Putamen (tissue), 1 donor: ENCODE results near the gene SNED1.

Source experiments
- DNase-seq: peaks from one replicate; pipeline ENCODE4 v3.0.0-alpha.2; 2016; ENCODE audit warnings: low spot score

SNED1 gene

DNA sequence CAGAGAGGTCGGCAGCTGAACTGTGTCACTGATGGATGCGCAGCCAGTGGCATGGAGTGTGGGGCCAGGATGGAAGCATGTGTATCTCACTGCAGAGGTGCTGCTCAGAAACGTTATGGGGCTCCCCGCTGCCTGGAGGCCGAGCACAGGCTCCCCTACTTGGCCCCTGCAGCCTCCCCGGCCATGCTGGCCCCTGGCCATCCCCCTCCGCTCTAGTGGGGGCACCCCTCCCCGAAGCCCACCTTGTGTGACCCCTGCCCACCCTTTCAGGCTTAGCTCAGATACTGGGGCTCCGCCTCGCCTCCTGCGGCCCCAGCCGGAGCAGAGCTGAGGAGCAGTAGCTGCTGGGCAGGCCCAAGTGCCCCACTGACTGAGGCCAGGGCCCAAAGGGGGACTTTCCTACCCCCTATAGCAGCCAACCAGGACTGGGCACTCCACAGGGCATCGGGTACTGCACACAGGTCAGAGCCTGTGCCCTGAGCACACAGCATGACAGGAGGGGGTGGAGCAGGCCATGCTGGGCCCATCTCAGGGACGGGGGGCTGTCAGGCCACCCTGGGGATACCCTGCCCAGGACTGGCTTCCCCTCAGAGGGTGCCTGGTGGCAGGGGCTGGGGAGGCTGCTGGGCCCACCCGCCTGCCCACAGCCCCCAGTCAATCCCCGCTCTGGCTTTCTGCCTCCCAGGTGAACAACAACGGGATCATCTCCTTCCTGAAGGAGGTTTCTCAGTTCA is 31.3 kb downstream of the SNED1 start:
- DNase-seq = no peak

DNA sequence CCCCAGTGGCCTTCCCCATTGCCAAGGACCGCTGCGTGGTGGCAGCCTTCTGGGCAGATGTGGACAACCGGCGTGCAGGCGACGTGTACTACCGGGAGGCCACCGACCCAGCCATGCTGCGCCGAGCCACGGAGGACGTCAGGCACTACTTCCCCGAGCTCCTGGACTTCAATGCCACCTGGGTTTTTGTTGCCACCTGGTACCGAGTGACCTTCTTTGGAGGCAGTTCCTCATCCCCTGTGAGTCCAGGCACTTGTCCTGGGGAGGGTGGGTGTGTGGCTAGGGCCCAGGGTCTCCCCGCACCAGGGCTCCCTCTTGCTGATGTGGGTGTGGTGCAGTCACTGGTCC is 31.9 kb downstream of the SNED1 start:
- no peak for DNase-seq

DNA sequence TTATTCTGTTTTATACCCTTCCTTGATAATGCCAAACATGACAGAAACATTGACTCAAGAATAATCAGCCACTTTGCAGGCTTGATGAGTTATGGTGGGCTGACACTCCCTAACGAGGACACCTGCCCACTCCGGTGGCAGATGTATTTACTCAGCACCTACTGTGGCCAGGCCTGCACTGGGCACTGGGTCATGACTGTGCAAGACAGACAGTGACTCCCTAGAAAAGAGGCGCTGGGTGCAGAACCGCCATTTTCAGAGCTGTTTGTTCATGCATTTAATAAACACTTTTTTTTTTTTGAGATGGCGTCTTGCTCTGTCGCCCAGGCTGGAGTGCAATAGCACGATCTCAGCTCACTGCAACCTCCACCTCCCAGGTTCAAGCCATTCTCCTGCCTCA is 32.5 kb downstream of the SNED1 start:
- no peak for DNase-seq

DNA sequence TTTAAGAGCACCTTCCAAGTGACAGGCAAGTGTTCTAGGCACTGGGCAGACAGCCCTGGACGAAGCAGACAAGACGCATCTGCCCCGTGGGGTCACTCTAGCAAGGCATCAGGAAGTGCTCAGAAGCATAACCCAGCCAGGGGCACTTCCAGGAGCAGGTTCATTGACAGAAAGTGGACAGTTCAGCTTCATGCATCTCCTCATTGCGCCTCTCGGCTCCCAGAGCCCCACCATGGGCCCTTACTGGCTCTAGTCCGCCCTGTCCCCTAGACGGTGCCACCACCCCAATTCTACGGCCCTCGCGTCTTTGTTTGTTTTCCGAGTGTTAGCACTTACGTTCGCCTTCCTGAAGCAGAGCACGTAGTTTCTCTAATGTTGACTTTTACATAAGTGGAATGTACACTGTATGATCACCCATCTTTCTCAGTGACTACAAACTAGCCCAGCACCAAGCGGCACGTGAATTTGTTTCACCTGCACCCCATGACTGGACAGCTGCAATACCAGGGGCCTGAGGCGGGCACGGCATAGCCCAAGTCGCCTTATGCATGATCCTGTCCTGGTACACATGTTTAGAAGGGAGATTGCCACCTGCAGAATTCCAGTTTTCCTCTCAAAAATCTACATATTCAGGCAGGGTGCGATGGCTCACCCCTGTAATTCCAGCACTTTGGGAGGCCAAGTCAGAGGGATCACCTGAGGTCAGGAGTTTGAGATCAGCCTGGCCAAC is 33.2 kb downstream of the SNED1 start:
- no peak for DNase-seq

DNA sequence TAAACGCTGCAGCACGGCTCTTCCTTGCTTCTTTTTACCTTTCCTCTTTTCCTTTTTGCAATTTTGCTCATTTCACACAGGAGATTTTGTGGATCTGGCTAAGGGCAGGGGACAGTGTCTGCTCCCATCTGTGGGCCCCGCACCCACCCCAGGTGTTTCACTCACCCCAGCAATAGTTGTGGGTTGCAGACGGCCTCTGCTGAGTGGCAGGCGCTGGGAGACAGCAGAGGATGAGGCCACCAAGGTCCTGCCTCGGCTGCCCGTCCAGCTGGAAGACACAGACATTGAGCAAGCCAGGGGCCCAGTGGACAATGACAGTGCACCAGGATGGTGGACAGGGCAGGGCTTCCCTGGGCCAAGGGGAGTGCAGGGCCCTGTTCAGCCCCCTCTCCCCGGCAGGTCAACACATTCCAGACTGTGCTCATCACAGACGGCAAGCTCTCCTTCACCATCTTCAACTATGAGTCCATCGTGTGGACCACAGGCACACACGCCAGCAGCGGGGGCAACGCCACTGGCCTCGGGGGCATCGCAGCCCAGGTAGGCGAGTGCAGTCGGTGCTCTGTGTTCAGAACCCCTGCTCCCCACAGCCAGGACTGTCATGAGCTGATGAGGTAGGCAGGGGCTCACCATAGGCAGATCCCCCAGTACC is 35.0 kb downstream of the SNED1 start:
- no peak for DNase-seq

DNA sequence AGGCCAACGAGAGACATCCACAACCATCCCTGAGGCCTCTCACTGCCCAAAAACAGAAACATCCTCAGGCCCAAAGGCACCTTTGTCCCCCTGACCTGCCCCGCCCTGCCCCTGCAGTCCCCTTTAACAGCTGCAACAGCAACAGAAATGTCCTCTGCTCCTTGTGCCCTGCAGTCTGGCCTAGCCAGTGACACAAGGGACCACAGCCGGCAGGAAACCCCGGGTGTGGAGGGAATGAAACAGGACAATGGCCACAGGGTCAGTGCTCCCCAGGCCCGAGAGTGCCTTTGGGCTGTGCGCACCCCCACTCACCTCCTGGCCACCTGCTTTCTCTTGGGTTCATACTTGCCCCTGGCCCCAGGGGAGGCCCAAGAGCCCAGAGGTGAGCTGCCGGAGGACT is 35.6 kb downstream of the SNED1 start:
- no peak for DNase-seq

DNA sequence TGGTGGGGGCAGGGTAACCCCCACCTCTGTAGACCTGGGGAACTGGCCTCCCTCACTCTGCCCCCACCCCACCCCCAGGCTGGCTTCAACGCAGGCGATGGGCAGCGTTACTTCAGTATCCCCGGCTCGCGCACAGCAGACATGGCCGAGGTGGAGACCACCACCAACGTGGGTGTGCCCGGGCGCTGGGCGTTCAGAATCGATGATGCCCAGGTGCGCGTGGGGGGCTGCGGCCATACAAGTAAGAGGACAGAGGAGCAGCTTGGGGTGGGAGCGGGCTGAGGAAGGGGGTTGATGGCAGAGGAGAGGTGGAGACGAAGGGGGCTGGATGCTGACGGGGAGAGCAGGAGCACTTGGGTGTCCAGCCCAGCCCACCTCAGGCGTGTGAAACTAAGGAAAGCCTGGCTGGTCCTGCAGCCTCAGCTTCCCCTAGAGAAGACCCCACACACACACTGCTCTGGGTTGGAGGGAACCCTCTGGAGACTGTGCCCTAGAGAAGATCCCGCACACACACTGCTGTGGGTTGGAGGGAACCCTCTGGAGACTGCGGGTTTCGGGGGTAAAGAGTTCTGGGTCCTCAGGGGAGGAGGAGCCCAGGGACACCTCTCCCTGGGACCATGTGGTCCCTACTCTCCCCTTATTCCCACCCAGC is 36.2 kb downstream of the SNED1 start:
- DNase-seq = no peak

DNA sequence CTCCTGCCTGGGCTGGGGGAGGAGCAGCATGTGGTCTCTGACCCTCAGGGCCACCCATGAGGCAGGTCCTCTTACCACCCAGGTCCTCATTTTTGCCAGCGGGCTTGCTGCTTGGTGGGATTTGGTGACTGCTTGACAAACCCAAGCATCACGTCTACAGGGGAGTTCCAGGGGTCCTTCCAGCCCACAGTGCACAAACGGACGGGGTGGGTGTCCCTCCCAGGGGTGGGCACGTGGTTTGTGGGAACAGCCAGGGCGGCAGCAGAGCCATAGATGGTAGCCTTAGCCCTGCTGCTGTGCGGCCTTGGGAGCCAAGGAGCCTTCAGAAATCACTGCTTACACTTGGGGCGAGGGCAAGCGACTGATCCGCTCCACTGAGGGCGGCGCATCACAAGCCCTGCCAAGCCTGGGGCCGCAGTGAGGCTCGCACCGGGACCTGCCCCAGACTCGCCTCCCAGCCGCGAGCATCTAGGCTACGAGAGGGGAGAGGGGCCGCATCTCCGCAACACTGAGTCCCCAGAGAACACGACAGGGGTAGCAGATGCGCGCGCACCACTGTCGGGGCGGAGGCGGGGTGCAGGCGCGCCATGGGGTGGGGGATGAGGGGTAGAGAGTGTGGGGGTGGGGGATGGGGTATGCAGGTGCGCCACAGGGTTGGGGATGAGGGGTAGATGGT is 36.9 kb downstream of the SNED1 start:
- peak; percentile 10 for DNase-seq

DNA sequence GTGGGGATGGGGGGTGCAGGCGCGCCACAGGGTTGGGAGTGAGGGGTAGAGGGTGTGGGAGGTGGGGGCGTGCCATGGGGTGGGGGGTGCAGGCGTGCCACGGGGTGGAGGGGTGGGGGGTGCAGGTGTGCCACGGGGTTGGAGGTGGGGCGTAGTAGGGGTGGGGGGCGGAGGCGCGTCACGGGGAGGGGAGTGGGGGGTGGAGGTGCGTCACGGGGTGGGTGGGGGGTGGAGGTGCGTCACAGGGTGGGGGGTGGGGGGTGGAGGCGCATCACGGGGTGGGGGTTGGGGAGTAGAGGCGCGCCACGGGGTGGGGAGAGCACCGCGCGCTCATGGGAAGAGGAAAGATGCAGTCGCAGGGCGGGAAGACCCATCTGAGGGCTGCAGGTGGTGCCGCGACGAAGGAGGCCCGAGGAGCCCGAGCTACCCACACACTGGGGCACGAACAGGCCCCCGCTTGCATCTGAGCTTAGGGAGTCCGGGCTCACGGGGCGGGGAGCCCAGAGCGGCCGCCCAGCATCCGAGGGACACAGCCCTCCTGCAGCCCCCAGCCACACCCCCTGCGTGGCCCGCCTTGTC is 37.5 kb downstream of the SNED1 start:
- peak; percentile 7 for DNase-seq

DNA sequence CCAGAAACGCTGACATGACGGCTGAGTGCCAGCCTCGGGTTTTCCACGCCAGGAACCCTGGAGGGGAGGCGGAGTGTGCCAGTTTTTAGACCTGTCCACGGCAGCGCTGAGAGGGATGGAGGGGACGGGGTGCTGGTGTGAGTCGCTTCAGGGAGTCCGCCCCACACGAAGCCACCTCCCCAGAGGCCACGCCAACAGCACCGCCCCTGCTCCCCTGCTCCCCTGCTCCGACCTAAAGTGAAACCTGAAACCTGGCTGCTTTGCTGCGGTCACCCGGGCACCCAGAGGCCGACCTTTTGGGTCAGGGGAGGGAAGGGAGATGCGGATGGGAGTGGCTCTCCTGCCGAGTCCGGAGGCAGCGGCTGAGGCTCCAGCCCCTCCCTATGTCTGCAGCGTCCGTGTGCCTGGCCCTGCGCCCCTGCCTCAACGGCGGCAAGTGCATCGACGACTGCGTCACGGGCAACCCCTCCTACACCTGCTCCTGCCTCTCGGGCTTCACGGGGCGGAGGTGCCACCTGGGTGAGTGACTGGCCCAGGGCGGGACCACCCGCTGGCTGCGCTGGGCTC is 38.1 kb downstream of the SNED1 start:
- DNase-seq = no peak

DNA sequence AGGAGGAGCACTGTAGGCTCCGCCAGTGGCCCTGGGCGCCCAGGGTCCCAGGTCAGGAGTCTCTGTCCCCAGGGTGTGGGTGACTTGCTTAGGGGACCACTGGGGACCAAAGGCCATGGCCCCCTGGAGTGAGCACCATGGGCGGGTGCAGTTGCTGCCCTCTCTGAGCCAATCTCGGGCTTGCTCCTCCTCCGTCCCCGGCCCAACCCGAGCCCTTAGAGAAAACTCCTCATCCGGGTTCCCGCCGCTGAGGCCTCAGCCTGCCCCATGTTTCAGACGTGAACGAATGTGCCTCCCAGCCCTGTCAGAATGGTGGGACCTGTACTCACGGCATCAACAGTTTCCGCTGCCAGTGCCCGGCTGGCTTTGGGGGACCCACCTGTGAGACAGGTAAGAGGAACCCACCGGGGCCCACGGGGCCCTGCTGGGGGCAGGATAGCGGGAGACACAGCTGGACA is 38.6 kb downstream of the SNED1 start:
- no peak for DNase-seq

DNA sequence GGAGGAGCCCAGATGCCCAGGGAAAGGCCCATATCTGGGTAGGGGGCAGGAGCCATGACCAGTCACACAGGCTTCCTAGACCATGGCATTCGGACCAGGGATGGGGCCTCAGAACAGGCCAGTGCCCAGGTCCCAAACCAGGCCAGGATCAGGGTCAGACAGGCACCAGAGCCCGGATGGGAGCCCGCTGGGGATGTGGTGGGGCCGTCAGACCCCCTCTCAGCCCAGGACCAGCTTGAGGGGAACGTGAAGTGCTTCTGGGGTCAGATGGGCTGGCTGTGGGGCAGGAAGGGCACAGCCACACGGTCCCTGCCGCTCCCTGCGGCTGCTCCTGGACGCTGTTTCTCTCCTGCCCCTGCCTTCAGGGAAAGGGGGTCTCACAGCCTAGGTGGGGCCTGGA is 39.1 kb downstream of the SNED1 start:
- no peak for DNase-seq

DNA sequence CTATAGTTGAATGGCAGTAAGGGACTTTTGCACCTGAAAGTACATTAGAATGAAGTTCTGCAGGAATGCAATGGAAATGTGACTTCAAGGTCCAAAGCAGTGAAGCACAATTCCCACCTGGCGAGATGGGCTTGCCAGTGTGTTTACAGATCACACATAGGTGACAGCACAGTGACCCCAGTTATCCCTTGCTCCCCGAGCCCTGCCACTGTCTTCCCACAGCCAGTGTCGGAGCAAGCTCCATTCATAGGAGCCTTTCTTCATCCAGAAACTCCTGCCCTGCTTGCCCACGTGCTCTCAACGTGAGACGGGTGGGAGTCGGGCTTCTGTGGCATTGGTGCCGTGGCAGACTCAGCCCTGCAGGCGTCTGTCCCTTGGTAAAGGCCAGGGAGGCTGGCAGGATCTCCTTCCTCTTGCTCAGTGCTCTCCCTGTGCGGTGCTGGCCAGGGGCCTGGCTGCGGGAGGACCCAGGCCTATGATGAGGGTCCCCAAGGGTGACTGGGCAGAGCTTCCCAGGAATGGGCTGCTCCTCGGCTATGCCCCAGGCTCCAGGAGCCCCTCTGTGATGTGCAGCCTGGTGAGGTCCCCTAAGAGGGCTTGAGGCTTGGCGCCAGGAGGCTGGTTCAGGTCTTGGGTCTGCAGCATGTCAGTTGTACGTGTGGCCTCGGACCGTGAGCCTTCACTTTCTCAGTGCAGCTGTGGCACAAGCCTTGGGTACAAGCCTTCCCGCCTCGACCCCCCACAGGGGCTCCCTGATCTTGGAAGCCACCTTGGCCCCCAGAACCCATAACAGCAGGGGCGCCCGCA is 40.2 kb downstream of the SNED1 start:
- DNase-seq = no peak

DNA sequence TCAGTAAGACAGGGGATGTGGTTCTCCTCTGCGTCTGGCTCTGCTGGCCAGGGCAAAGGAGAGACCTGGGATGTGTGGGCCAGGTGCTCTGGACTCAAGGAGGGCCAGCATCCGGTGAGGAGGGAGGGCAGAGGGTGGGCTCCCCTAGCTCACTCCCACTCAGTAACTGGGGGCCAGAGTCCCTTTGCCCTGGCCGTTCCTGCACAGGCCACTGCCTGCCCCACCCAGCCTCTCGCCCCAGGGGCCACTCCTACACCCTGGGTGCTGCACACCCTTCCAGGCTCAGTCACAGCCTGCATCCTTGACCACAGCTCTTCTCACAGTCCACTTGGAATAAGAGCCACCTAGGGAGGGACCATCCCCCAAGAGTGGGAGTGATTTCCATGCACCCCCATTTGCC is 41.0 kb downstream of the SNED1 start:
- no peak for DNase-seq

DNA sequence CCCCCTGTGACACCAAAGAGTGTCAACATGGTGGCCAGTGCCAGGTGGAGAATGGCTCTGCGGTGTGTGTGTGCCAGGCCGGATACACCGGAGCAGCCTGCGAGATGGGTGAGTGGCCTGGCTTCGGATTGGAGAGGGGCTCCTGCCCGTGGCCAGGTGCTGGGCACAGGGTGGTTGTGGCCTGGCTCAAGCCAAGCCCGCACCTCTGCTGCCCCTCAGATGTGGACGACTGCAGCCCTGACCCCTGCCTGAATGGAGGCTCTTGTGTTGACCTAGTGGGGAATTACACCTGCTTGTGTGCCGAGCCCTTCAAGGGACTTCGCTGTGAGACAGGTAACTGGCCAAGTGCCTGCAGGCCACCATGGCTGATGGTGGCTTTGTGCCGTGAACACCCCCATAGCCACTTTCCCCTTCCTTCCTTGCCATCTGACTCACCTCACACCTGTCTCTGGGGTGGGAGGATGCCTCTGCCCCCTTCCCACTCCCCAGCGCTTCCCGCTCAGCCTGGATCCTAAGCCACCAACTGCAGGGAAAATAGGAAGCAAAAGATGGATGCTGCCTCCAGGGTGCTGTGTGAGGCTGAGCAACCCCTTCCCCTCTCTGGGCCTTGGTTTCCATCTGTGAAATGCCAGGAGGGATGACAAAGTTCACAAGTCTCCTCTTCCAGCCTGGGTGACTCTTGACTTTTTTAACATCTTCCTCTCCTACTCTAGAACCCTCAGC is 41.8 kb downstream of the SNED1 start:
- DNase-seq = no peak

DNA sequence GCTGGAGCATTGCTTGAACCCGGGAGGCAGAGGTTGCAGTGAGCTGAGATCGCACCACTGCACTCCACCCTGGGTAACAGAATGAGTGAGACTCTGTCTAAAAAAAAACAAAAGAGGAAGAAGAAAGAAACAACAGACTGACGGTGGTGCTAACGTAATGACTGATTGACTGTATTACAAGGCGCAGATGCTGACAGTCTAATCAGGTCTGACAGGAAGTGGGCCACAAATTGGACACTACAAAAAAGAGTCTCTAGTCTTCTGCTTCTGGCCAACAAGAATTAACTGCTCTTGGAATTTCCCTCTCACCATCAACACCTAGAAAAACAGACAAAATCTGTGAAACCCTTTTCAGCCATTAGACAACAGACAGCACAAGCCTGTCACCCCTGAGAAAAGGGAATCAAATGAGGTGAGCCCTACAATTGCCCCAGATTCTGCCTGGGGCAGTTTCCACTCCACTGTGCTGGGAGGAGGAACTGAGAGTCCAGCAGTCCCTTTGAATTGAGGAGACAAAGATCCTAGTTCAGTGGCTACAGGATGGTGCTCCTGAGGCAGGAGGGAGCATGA is 43.3 kb downstream of the SNED1 start:
- DNase-seq = no peak

DNA sequence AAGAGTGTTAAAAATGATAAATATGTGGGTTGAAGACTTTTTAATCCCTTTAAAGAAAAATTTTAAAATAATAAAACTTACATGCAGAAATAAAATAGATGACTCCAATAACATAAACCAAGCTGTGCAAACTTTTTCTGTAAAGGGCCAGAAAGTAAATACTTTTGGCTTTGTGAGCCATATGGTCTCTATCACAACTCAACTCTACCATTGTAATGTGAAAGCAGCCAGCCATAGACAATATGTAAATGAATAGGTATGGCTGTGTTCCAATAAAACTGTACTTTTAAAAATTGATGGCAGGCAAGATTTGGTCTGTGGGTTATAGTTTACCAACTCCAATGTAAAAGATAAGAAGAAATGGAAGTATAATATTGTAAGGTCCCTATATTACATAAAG is 45.2 kb downstream of the SNED1 start:
- no peak for DNase-seq

DNA sequence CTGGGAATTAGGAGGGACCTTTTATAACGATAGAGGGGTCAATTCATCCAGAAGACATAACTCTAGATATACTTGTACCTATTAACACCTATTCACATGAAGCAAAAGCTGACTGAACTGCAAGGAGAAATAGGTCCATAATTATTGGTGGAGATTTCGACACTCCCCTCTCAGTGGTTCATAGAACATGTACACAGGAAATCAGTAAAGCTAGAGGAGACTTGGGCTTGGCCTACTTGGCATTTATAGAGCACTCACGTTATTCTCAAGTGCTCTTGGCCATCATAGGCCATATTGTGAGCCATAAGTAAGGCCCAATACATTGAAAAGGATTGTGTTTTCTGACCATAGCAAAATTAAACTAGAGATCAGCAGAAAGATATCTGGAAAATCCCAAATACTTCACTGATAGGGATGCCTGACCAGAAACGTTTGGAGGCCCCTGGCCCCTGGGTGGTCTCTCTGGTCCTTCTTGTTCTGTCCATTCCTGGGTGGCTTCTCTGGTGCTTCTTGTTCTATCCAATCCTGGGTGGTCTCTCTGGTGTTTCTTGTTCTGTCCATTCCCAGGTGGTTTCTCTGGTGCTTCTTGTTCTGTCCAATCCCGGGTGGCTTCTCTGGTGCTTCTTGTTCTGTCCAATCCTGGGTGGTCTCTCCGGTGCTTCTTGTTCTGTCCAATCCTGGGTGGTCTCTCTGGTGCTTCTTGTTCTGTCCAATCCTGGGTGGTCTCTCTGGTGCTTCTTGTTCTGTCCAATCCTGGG is 49.0 kb downstream of the SNED1 start:
- DNase-seq = no peak
